OCI-LY7 (cell line): Measurements from ENCODE around the gene ACER3. TPM values are rescaled to one million over a fixed set of nuclear protein-coding genes. Genes with fewer than 3 reads are reported as not detected.

Source experiments
- BruUV-seq: library from RNA; stranded (reverse); fragments of 400-500 nt; replicated peaks from 2 replicates; lab custom pipeline; 2021; lab: Mats Ljungman, UMichigan
- CTCF ChIA-PET: fragments of 300-600 bp; sonication (Branson Sonifier 250); formaldehyde crosslinking; loops from one replicate; lab custom pipeline; 2022; ENCODE audit warnings: antibody characterized with exemption; ENCODE audit not compliant: unreplicated experiment; lab: Charles Lee
- POLR2A ChIA-PET: fragments of 300-600 bp; sonication (Branson Sonifier 250); formaldehyde crosslinking; loops from one replicate; lab custom pipeline; 2022; ENCODE audit warnings: antibody characterized with exemption; lab: Charles Lee
- DNase-seq: peaks from one replicate; pipeline ENCODE4 v3.0.0-alpha.2; 2015; ENCODE audit warnings: low spot score
- H2AFZ ChIP-seq: fragments of 200-600 bp; sonication (generic), shearing (Covaris generic); 2 replicates; pipeline ENCODE4 v1.6.1; 2014; ENCODE audit warnings: mild to moderate bottlenecking, antibody characterized with exemption, low read length, moderate library complexity
- H3K27ac ChIP-seq: fragments of 200-600 bp; sonication (generic); 2 replicates; pipeline ENCODE4 v1.5.1; 2014; ENCODE audit warnings: mixed run types, low read depth, mild to moderate bottlenecking, moderate library complexity, low read length, inconsistent platforms; ENCODE audit not compliant: poor library complexity, severe bottlenecking
- H3K36me3 ChIP-seq: fragments of 200-600 bp; sonication (generic); 2 replicates; pipeline ENCODE4 v1.6.1; 2014; ENCODE audit warnings: mild to moderate bottlenecking, antibody characterized with exemption, low read length, moderate library complexity, mixed read lengths; ENCODE audit not compliant: insufficient read depth
- H3K4me1 ChIP-seq: fragments of 200-600 bp; sonication (generic); 2 replicates; pipeline ENCODE4 v1.5.1; 2014; ENCODE audit warnings: mild to moderate bottlenecking, low read length; ENCODE audit not compliant: insufficient read depth, poor library complexity, severe bottlenecking
- H3K4me2 ChIP-seq: fragments of 200-600 bp; sonication (generic); 2 replicates; pipeline ENCODE4 v1.6.1; 2014; ENCODE audit warnings: mild to moderate bottlenecking, low read length
- H3K4me3 ChIP-seq: fragments of 200-600 bp; sonication (generic); 2 replicates; pipeline ENCODE4 v1.5.1; 2014; ENCODE audit warnings: mild to moderate bottlenecking, low read depth, low read length; ENCODE audit not compliant: poor library complexity, severe bottlenecking
- H3K79me2 ChIP-seq: fragments of 200-600 bp; sonication (generic); 2 replicates; pipeline ENCODE4 v1.6.1; 2016; ENCODE audit warnings: low read depth, mild to moderate bottlenecking, low read length, moderate library complexity, mixed read lengths; ENCODE audit not compliant: insufficient read depth
- H3K9me2 ChIP-seq: fragments of 200-600 bp; sonication (generic); 2 replicates; pipeline ENCODE4 v1.6.1; 2016; ENCODE audit warnings: mild to moderate bottlenecking, low read length, mixed read lengths; ENCODE audit not compliant: insufficient read depth
- H3K9me3 ChIP-seq: fragments of 200-600 bp; sonication (generic); 2 replicates; pipeline ENCODE4 v1.6.1; 2014; ENCODE audit warnings: mild to moderate bottlenecking, mixed run types, low read length, mixed read lengths
- H4K20me1 ChIP-seq: fragments of 200-600 bp; sonication (generic); 2 replicates; pipeline ENCODE4 v1.6.1; 2014; ENCODE audit warnings: mild to moderate bottlenecking, antibody characterized with exemption, low read length, moderate library complexity, mixed read lengths; ENCODE audit not compliant: insufficient read depth
- CTCF ChIP-seq: fragments of 200-600 bp; sonication (generic); conservative IDR thresholded peaks from 2 replicates; pipeline ENCODE4 v1.5.1; 2014; ENCODE audit warnings: mild to moderate bottlenecking, antibody characterized with exemption, low read length, moderate library complexity, mixed read lengths
- EZH2phosphoT487 ChIP-seq: fragments of 200-600 bp; sonication (generic); IDR thresholded peaks from 2 replicates; pipeline ENCODE4 v1.6.1; 2018; ENCODE audit warnings: low read depth, borderline replicate concordance, mild to moderate bottlenecking, mixed run types, antibody characterized with exemption, low read length, moderate library complexity, mixed read lengths
- intact Hi-C: fragments of 100-400 bp; cut with micrococcal nuclease; formaldehyde crosslinking; loops from one replicate; pipeline ENCODE4 v1.10.0; 2022; ENCODE audit not compliant: unreplicated experiment
- total RNA-seq, 2 experiments: library from RNA; depleted of rRNA in 1 of 2; stranded (reverse); fragments of >200 nt in 1 of 2; shearing (Covaris generic) in 1 of 2; gene quantifications; 2 replicates each; pipeline ENCODE4 v1.2.3, GENCODE V29; 2014 to 2022

ACER3 gene
- total RNA-seq, 2 experiments from 2014 or later = 3.0 to 12.2 TPM

- no TSS peak for BruUV-seq
- Histone ChIP-seq H3K4me1 (no peaks in the 10 kb centered on the region), H3K9me2 (no peaks in the 10 kb centered on the region), H3K27ac (no peak overlapping the region), H3K9me3 (peaks cover 4% of the 10 kb centered on the region; the same call in 1 of the 2 replicates), H3K4me2 (no peak overlapping the region), H2AFZ (no peak overlapping the region), H3K36me3 (no peaks in the 10 kb centered on the region), H4K20me1 (no peaks in the 10 kb centered on the region), H3K4me3 (no peak overlapping the region), H3K79me2 (no peaks in the 10 kb centered on the region)
- intact Hi-C loops = no loop called here
- no peak for DNase-seq
- POLR2A ChIA-PET = interaction anchor here (0.7 to 1.0 kb wide), 3 partner anchors 12 to 36 kb away, joined by 3 read pairs; no protein-coding TSS in a partner anchor
- TF ChIP-seq EZH2phosphoT487 = no peak
- TF ChIP-seq CTCF = no peak
- CTCF ChIA-PET = no interaction called here
Measured at GRCh38 chr11:76974179-76974891, 113.6 kb downstream of the ACER3 start.

- no peaks in the 10 kb centered on the region for H3K9me2 ChIP-seq
- H3K4me3 ChIP-seq = no peak overlapping the region
- H3K79me2 ChIP-seq = no peaks in the 10 kb centered on the region
- H3K36me3 ChIP-seq = no peaks in the 10 kb centered on the region
- no peak for DNase-seq
- no peak overlapping the region for H3K27ac ChIP-seq
- H2AFZ ChIP-seq = no peak overlapping the region
- no peak overlapping the region for H3K4me2 ChIP-seq
- no peaks in the 10 kb centered on the region for H3K4me1 ChIP-seq
- peaks cover 4% of the 10 kb centered on the region; the same call in 1 of the 2 replicates for H3K9me3 ChIP-seq
- TF ChIP-seq EZH2phosphoT487 (no peak), CTCF (no peak)
- no TSS peak for BruUV-seq
- H4K20me1 ChIP-seq = no peaks in the 10 kb centered on the region
- intact Hi-C loops = no loop called here
- CTCF ChIA-PET = no interaction called here
- POLR2A ChIA-PET = interaction anchor here (0.6 to 1.0 kb wide), 3 partner anchors 11 to 1953 kb away, joined by 3 to 4 read pairs (median 3); no protein-coding TSS in a partner anchor
Measured at GRCh38 chr11:76975513-76975912, 114.8 kb downstream of the ACER3 start.

GRCh38 chr11:76977791-76978190 lies 117.1 kb downstream of the ACER3 start:
- Histone ChIP-seq H3K79me2 (no peaks in the 10 kb centered on the region), H3K27ac (no peak overlapping the region), H3K4me2 (no peak overlapping the region), H3K36me3 (no peaks in the 10 kb centered on the region), H4K20me1 (no peaks in the 10 kb centered on the region), H3K4me3 (no peak overlapping the region), H3K9me2 (no peaks in the 10 kb centered on the region), H2AFZ (no peak overlapping the region), H3K9me3 (peaks cover 4% of the 10 kb centered on the region; the same call in 1 of the 2 replicates), H3K4me1 (no peaks in the 10 kb centered on the region)
- no TSS peak for BruUV-seq
- DNase-seq = no peak
- intact Hi-C loops = no loop called here
- ChIA-PET CTCF (no interaction called here), POLR2A (interaction anchor here (0.5 kb wide), 1 partner anchor 113 kb away, joined by 5 read pairs; no protein-coding TSS in a partner anchor)
- TF ChIP-seq EZH2phosphoT487 (no peak), CTCF (no peak)
